AG10803 (cell line): ENCODE data around the gene EDAR.
A peak's percentile ranks its signal among the peaks of the same experiment; 100 is the strongest.

Experiments
- DNase-seq: peaks from one replicate; pipeline ENCODE4 v3.0.0; 2010; ENCODE audit warnings: low read depth
- H3K4me3 ChIP-seq: 2 replicates; pipeline ENCODE4 v1.5.1; 2011; ENCODE audit warnings: mild to moderate bottlenecking, low read length, control low read depth
- CTCF ChIP-seq: conservative IDR thresholded peaks from 2 replicates; pipeline ENCODE4 v1.5.1; 2011; ENCODE audit warnings: mild to moderate bottlenecking, low read length, control low read depth, inconsistent platforms

Gene EDAR

GRCh38 chr2:109028738-109029489 is 39.9 kb upstream of the EDAR start:
- no peak overlapping the region for H3K4me3 ChIP-seq
- DNase-seq = no peak
- TF ChIP-seq CTCF = no peak

DNA sequence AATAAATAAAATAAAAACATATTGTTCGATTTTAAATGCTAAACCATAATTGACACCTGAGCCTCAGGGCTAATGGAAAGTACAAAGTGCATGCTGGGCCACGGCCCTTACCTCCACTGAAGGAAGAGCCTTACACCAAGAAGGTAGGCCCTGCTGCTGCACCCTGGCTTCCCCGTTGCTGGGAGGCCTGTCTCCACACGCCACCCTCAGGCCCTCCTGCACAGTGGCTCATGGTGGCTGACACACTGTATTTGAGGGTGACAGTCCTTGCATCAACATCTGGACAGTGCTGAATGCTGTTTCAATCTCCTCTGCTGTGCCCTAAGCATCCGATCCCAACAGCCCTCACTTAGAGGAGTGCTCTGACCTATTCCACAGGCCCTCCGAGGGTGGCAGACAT is 39.3 kb upstream of the EDAR start:
- DNase-seq = no peak
- no peak for TF ChIP-seq CTCF
- H3K4me3 ChIP-seq = no peak overlapping the region

DNA sequence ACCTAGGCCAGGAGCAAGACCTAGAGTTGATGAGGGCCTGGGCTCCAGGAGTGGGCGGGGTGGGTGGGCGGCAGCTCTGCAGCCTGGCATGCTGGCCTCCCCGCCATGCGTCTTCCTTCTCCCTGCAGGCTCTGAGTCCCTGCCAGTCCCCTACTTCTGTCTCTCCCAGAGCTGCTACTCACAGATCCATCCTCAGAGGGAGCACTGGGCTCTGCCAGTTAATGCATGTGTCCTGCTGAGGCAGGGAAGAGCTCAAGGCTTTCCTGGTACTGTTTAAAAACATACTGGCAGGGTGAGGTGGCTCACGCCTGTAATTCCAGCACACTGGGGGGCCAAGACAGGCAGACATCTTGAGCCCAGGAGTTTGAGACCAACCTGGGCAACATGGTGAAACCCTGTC is 38.7 kb upstream of the EDAR start:
- no peak for DNase-seq
- H3K4me3 ChIP-seq = no peak overlapping the region
- no peak for TF ChIP-seq CTCF

DNA sequence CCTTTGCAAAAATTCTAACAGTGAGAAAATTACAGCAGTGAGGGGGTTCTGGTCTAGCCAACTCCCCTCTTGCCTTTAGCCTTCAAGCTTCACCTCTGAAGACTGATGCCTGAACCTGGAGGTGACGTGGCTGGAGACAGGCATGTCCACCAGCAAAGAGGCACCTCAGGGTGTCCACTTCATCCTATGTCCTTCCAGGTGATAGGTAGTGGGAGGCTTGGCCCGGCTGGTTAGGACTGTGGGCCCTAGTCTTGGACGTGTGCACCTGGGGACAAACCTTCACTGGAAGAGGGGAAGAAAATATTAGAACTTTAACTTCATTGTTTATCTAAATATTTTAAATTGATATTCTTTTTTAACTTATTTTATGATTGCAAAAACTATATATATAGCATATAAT is 35.5 kb upstream of the EDAR start:
- no peak for TF ChIP-seq CTCF
- DNase-seq = no peak
- no peak overlapping the region for H3K4me3 ChIP-seq

- DNase-seq = no peak
- TF ChIP-seq CTCF = no peak
- H3K4me3 ChIP-seq = no peak overlapping the region
These were observed 32.9 kb upstream of the EDAR start for GRCh38 chr2:109021895-109022300.

DNA sequence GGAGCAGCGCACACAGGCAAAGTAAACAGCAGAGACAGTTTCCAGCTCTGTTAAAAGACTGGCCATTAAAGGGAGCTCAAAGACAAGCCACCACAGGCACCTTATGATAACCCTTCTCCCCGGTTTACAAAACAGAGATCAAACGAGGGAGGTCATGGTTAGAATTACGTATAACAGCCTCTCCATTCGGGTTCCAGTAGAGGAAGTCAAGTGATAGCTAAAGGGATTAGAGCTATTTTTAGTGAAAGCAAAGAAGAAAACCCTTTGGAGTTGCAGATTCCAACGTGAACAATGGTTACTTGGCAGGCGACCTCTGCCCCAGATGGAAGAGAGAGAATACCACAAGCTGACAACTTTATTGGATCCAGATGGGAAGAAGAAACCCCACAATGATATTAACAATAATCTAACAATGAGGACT is 31.2 kb upstream of the EDAR start:
- TF ChIP-seq CTCF = no peak
- DNase-seq = peak; percentile 81
- H3K4me3 ChIP-seq = no peak overlapping the region

GRCh38 chr2:109018452-109018851 is 29.4 kb upstream of the EDAR start:
- TF ChIP-seq CTCF = no peak
- H3K4me3 ChIP-seq = no peak overlapping the region
- DNase-seq = no peak
